OCI-LY3 (cell line): ENCODE results near the gene ZFP1.

ENCODE experiments used
- H2AFZ ChIP-seq: fragments of 200-600, 300-600 bp; shearing (Covaris generic); 2 replicates; pipeline ENCODE4 v1.6.0; 2014; ENCODE audit warnings: antibody characterized with exemption, low read depth, low read length
- H3K27ac ChIP-seq: fragments of 200-600, 300-600 bp; sonication (generic); 2 replicates; pipeline ENCODE4 v1.5.1; 2014; ENCODE audit warnings: mild to moderate bottlenecking, low read length, moderate library complexity, mixed read lengths
- H3K27me3 ChIP-seq: fragments of 200-600, 300-600 bp; sonication (generic); 2 replicates; pipeline ENCODE4 v1.6.1; 2014; ENCODE audit warnings: low read depth, low read length, mixed read lengths
- H3K36me3 ChIP-seq: fragments of 200-600, 300-600 bp; sonication (generic); replicated peaks from 2 replicates; pipeline ENCODE3; 2014; ENCODE audit warnings: low read depth, low read length, mixed read lengths
- H3K4me1 ChIP-seq: fragments of 300-600, 200-600 bp; sonication (generic); 2 replicates; pipeline ENCODE4 v1.6.1; 2014; ENCODE audit warnings: low read length, mixed read lengths
- H3K4me2 ChIP-seq: fragments of 200-600, 300-600 bp; sonication (generic); 2 replicates; pipeline ENCODE4 v1.6.1; 2014; ENCODE audit warnings: low read length, mixed read lengths
- H3K4me3 ChIP-seq: fragments of 300-600, 200-600 bp; sonication (generic); 2 replicates; pipeline ENCODE4 v1.5.1; 2014; ENCODE audit warnings: antibody characterized with exemption, mild to moderate bottlenecking, low read length, moderate library complexity
- H3K79me2 ChIP-seq: fragments of 300-600, 200-600 bp; shearing (Covaris generic); 2 replicates; pipeline ENCODE4 v1.6.1; 2014; ENCODE audit warnings: mild to moderate bottlenecking, low read length, mixed read lengths
- H3K9ac ChIP-seq: fragments of 300-600, 200-600 bp; shearing (Covaris generic); 2 replicates; pipeline ENCODE4 v1.6.0; 2014; ENCODE audit warnings: mild to moderate bottlenecking, low read length, moderate library complexity
- H3K9me3 ChIP-seq: fragments of 200-600, 300-600 bp; shearing (Covaris generic); 2 replicates; pipeline ENCODE4 v1.6.1; 2014; ENCODE audit warnings: low read length, mixed read lengths; ENCODE audit not compliant: insufficient read depth
- H4K20me1 ChIP-seq: fragments of 200-600, 300-600 bp; sonication (generic); 2 replicates; pipeline ENCODE4 v1.6.1; 2016; ENCODE audit warnings: low read length, mixed read lengths; ENCODE audit not compliant: insufficient read depth
- CTCF ChIP-seq: fragments of 200-600, 300-600 bp; sonication (generic); IDR thresholded peaks from 2 replicates; pipeline ENCODE4 v1.5.1; 2014; ENCODE audit warnings: antibody characterized with exemption, low read length, low read depth
- EZH2phosphoT487 ChIP-seq: fragments of 200-600 bp; shearing (Covaris generic); IDR thresholded peaks from 2 replicates; pipeline ENCODE4 v1.6.1; 2018; ENCODE audit warnings: antibody characterized with exemption, mixed run types, low read depth

Gene ZFP1

GRCh38 chr16:75198135-75198600 lies 49.8 kb downstream of the ZFP1 start:
- no peaks in the 10 kb centered on the region for H3K9me3 ChIP-seq
- H3K79me2 ChIP-seq, result no peaks in the 10 kb centered on the region
- no peak overlapping the region for H3K4me2 ChIP-seq
- no peak overlapping the region for H2AFZ ChIP-seq
- TF ChIP-seq CTCF (no peak), EZH2phosphoT487 (no peak)
- H3K9ac ChIP-seq, result no peak overlapping the region
- H4K20me1 ChIP-seq, result no peaks in the 10 kb centered on the region
- no peaks in the 10 kb centered on the region for H3K36me3 ChIP-seq
- no peak overlapping the region for H3K27ac ChIP-seq
- peaks cover 55% of the 10 kb centered on the region for H3K27me3 ChIP-seq
- peaks cover 17% of the 10 kb centered on the region for H3K4me1 ChIP-seq
- no peak overlapping the region for H3K4me3 ChIP-seq

- H4K20me1 ChIP-seq, result no peaks in the 10 kb centered on the region
- TF ChIP-seq EZH2phosphoT487 (no peak), CTCF (no peak)
- H3K9ac ChIP-seq, result no peak overlapping the region
- H3K4me2 ChIP-seq, result no peak overlapping the region
- H3K79me2 ChIP-seq, result no peaks in the 10 kb centered on the region
- no peak overlapping the region for H3K4me3 ChIP-seq
- H2AFZ ChIP-seq, result no peak overlapping the region
- H3K27ac ChIP-seq, result no peak overlapping the region
- H3K9me3 ChIP-seq, result no peaks in the 10 kb centered on the region
- H3K27me3 ChIP-seq, result peaks cover 30% of the 10 kb centered on the region
- H3K36me3 ChIP-seq, result no peaks in the 10 kb centered on the region
- peaks cover 29% of the 10 kb centered on the region for H3K4me1 ChIP-seq
Measured at GRCh38 chr16:75202069-75202590, 53.8 kb downstream of the ZFP1 start.

GRCh38 chr16:75203096-75203495 lies 54.8 kb downstream of the ZFP1 start:
- no peak overlapping the region for H3K4me2 ChIP-seq
- TF ChIP-seq CTCF (no peak), EZH2phosphoT487 (no peak)
- no peak overlapping the region for H3K9ac ChIP-seq
- H3K9me3 ChIP-seq, result no peaks in the 10 kb centered on the region
- H3K4me1 ChIP-seq, result peaks cover 37% of the 10 kb centered on the region
- no peaks in the 10 kb centered on the region for H3K79me2 ChIP-seq
- H3K27me3 ChIP-seq, result peaks cover 21% of the 10 kb centered on the region
- no peak overlapping the region for H3K4me3 ChIP-seq
- H3K27ac ChIP-seq, result no peak overlapping the region
- H2AFZ ChIP-seq, result no peak overlapping the region
- H4K20me1 ChIP-seq, result no peaks in the 10 kb centered on the region
- H3K36me3 ChIP-seq, result no peaks in the 10 kb centered on the region

DNA sequence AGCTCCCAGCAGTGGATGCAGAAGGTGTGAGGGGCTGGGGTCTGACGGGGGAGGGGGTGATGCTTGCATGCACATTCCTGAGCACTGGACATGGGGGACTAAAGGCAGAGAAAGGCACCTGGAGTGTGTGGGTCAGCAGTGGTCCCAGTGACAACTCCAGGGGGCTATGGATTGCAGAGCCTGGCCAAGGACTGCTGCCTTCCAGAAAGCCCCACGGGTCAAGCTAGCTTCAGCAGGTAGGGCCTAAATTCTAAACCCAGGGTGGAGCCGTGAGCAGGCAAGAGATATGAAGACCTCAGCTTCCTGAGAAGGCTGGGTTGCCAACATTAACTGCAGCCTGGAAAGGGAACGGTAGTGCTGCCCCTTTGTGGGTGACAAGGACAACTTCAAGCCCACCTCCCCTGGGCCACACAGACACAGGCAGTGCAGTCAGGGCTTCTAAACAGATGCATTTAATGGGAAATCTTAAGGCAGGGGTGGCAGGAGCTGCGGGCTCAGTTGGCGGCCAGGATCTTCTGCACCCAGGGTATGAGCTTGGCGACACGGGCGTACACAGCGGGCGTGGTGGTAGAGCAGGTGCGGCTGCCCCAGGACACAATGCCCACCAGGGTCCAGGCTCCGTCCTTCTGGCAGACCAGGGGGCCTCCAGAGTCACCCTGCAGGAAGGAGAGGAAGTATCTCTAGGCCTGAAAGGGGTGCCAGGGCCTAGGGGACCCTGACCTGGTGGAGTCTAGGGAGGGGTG lies 55.5 kb downstream of the ZFP1 start:
- H3K9me3 ChIP-seq, result no peaks in the 10 kb centered on the region
- no peaks in the 10 kb centered on the region for H3K79me2 ChIP-seq
- no peak overlapping the region for H3K4me2 ChIP-seq
- peaks cover 16% of the 10 kb centered on the region; the same call in 1 of the 2 replicates for H3K27me3 ChIP-seq
- TF ChIP-seq EZH2phosphoT487 (no peak), CTCF (no peak)
- H2AFZ ChIP-seq, result no peak overlapping the region
- no peaks in the 10 kb centered on the region for H3K36me3 ChIP-seq
- peaks cover 40% of the 10 kb centered on the region for H3K4me1 ChIP-seq
- no peaks in the 10 kb centered on the region for H4K20me1 ChIP-seq
- H3K27ac ChIP-seq, result no peak overlapping the region
- no peak overlapping the region for H3K9ac ChIP-seq
- H3K4me3 ChIP-seq, result no peak overlapping the region
